A673 (cell line): ENCODE data around the gene MED15. TPM values are rescaled to one million over a fixed set of nuclear protein-coding genes. Genes with fewer than 3 reads are reported as not detected.

Source experiments
- BruUV-seq: library from RNA; stranded (reverse); fragments of 400-500 nt; replicated peaks from 2 replicates; lab custom pipeline; 2021; lab: Mats Ljungman, UMichigan
- CTCF ChIA-PET: fragments of 300-600 bp; sonication (Branson Sonifier 250); formaldehyde crosslinking; loops from one replicate; lab custom pipeline; 2022; ENCODE audit warnings: antibody characterized with exemption; lab: Charles Lee
- POLR2A ChIA-PET: fragments of 300-600 bp; sonication (Branson Sonifier 250); formaldehyde crosslinking; loops from one replicate; lab custom pipeline; 2022; ENCODE audit warnings: antibody characterized with exemption; ENCODE audit not compliant: low non-redundant PET; lab: Charles Lee
- DNase-seq: peaks from one replicate; pipeline ENCODE4 v3.0.0-alpha.2; 2015; ENCODE audit warnings: low spot score
- H3K27ac ChIP-seq: fragments of 200-600 bp; sonication (generic); 2 replicates; pipeline ENCODE4 v1.5.1; 2016; ENCODE audit warnings: mixed run types, low read depth, mild to moderate bottlenecking, mixed read lengths, antibody characterized with exemption, low read length; ENCODE audit not compliant: poor library complexity, severe bottlenecking
- H3K27me3 ChIP-seq: fragments of 200-600 bp; sonication (generic); replicated peaks from 2 replicates; pipeline ENCODE4 v1.6.1; 2017; ENCODE audit warnings: mixed run types, low read depth, mild to moderate bottlenecking, mixed read lengths, antibody characterized with exemption, low read length; ENCODE audit not compliant: insufficient read depth, poor library complexity
- H3K36me3 ChIP-seq: fragments of 200-600 bp; sonication (generic); 2 replicates; pipeline ENCODE4 v1.6.1; 2016; ENCODE audit warnings: mixed run types, mild to moderate bottlenecking, mixed read lengths, antibody characterized with exemption, low read length; ENCODE audit not compliant: insufficient read depth, poor library complexity, severe bottlenecking
- H3K4me1 ChIP-seq: fragments of 200-600 bp; sonication (generic); 2 replicates; pipeline ENCODE4 v1.6.1; 2017; ENCODE audit warnings: mixed run types, mild to moderate bottlenecking, mixed read lengths, antibody characterized with exemption, low read length; ENCODE audit not compliant: insufficient read depth, poor library complexity, severe bottlenecking
- H3K4me3 ChIP-seq: fragments of 200-600 bp; sonication (generic); 2 replicates; pipeline ENCODE4 v1.5.1; 2016; ENCODE audit warnings: low read depth, mixed run types, mild to moderate bottlenecking, mixed read lengths, low read length; ENCODE audit not compliant: poor library complexity, severe bottlenecking
- H3K9me3 ChIP-seq: fragments of 200-600 bp; sonication (generic); 2 replicates; pipeline ENCODE4 v1.6.1; 2016; ENCODE audit warnings: mixed run types, low read depth, mild to moderate bottlenecking, mixed read lengths, antibody characterized with exemption, low read length; ENCODE audit not compliant: poor library complexity, severe bottlenecking
- EZH2 ChIP-seq: fragments of 200-600 bp; sonication (generic); IDR thresholded peaks from 2 replicates; pipeline ENCODE4 v1.6.1; 2017; ENCODE audit warnings: borderline replicate concordance, low read depth, mild to moderate bottlenecking, mixed read lengths, antibody characterized with exemption, low read length; ENCODE audit not compliant: poor library complexity, severe bottlenecking
- intact Hi-C: fragments of 100-400 bp; cut with micrococcal nuclease; formaldehyde crosslinking; loops from one replicate; pipeline ENCODE4 v1.10.0; 2022; ENCODE audit not compliant: unreplicated experiment
- total RNA-seq: library from RNA; stranded (reverse); gene quantifications from 2 replicates; pipeline ENCODE4 v1.2.3, GENCODE V29; 2021
- TF ChIP-seq, protein P1 (sequence below): fragments of 300-800, 200-600 bp; sonication (generic); conservative IDR thresholded peaks from 2 replicates; pipeline ENCODE4 v1.5.1; 2017; ENCODE audit warnings: low read depth, mild to moderate bottlenecking, antibody characterized with exemption, low read length, moderate library complexity, mixed read lengths

Gene MED15
- total RNA-seq, 1 experiment from 2014 or later = 96.2 TPM

GRCh38 chr22:20621162-20621561 lies 113.8 kb downstream of the MED15 start:
- TF ChIP-seq EZH2 = no peak
- TF ChIP-seq, protein P1, sequence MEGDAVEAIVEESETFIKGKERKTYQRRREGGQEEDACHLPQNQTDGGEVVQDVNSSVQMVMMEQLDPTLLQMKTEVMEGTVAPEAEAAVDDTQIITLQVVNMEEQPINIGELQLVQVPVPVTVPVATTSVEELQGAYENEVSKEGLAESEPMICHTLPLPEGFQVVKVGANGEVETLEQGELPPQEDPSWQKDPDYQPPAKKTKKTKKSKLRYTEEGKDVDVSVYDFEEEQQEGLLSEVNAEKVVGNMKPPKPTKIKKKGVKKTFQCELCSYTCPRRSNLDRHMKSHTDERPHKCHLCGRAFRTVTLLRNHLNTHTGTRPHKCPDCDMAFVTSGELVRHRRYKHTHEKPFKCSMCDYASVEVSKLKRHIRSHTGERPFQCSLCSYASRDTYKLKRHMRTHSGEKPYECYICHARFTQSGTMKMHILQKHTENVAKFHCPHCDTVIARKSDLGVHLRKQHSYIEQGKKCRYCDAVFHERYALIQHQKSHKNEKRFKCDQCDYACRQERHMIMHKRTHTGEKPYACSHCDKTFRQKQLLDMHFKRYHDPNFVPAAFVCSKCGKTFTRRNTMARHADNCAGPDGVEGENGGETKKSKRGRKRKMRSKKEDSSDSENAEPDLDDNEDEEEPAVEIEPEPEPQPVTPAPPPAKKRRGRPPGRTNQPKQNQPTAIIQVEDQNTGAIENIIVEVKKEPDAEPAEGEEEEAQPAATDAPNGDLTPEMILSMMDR = no peak
- ChIA-PET CTCF (no interaction called here), POLR2A (no interaction called here)

DNA sequence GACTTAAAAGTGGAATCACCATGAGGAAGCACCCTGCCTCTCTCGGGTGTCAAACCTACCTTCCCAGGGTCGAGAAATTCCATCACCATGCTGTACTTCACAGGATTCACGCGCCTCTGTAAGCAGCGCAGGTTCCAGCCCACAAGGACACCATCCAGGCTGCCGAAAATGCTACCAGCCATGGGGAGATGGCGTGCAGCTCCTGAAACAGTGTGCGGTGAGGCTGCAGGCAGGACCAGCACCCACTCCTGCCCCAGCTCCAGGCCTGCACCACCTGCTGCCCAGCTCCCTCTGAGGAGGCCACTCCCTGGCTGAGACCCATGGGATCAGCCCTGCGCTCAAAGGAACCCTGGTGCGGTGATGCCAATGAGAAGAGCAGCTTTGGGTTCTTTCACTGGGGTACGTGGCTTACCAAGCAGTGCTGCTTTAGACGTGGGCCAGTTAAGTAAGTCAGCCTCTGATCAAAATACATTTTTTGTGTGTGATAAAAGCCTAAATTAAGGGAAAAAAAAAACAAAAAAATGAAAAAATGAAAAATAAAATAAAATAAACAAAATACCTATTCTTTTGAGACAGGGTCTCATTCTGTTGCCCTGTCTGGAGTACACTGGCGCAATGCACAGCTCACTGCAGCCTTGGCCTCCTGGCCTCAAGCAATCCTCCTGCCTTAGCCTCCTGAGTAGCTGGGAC lies 115.4 kb downstream of the MED15 start:
- Histone ChIP-seq H3K27ac (no peak overlapping the region), H3K9me3 (no peaks in the 10 kb centered on the region), H3K27me3 (no peaks in the 10 kb centered on the region), H3K4me1 (no peaks in the 10 kb centered on the region), H3K36me3 (no peaks in the 10 kb centered on the region), H3K4me3 (no peak overlapping the region)
- intact Hi-C loops = no loop called here
- no peak for DNase-seq
- BruUV-seq = no TSS peak
- POLR2A ChIA-PET = no interaction called here
- TF ChIP-seq, protein P1 = no peak
- no peak for TF ChIP-seq EZH2
- CTCF ChIA-PET = no interaction called here

More at GRCh38 chr22:20621162-20621561, 113.8 kb downstream of the MED15 start:
- Histone ChIP-seq H3K4me1 (no peaks in the 10 kb centered on the region), H3K27ac (no peak overlapping the region), H3K36me3 (no peaks in the 10 kb centered on the region), H3K27me3 (no peaks in the 10 kb centered on the region), H3K9me3 (no peaks in the 10 kb centered on the region), H3K4me3 (no peak overlapping the region)
- no peak for DNase-seq
- no TSS peak for BruUV-seq
- intact Hi-C loops = no loop called here

DNA sequence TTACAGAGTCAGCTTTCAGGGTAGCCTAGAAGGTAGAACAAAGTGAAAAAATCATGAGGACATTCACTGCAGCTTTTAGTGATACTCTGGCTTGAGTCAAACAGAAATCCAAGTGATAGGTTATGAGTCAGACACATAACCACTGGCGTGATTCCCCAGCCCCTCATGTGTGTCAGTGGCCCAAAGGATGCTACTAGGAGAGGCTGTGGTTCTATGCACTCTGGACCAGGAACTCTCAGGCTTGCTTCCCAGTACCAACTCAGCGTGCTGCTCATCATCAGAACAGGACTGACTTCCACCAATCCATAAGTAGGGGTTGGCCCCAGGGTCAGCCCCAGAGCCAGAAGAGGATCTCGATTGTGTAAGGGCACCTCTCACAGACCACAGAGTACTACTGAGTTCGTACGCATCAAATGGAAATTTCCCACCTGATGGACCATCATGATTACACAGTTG lies 116.8 kb downstream of the MED15 start:
- Histone ChIP-seq H3K4me3 (no peak overlapping the region), H3K4me1 (no peaks in the 10 kb centered on the region), H3K9me3 (no peaks in the 10 kb centered on the region), H3K36me3 (no peaks in the 10 kb centered on the region), H3K27me3 (no peaks in the 10 kb centered on the region), H3K27ac (no peak overlapping the region)
- intact Hi-C loops = no loop called here
- ChIA-PET POLR2A (no interaction called here), CTCF (no interaction called here)
- TF ChIP-seq, protein P1 = no peak
- no peak for DNase-seq
- BruUV-seq = no TSS peak
